ENCODE data around the gene TRPM3.

Gene TRPM3

GRCh38 chr9:71130521-71130920 lies 9.1 kb upstream of the TRPM3 start:
- peaks cover 0 to 5% of the 10 kb centered on the region in 2 donors for H3K4me1 ChIP-seq (ENCODE audit: control insufficient read depth in 1 of 2, insufficient read depth in 2 of 2, low read length in 2 of 2)
- H3K36me3 ChIP-seq (ENCODE audit: control insufficient read depth in 1 of 2, insufficient read depth in 2 of 2, low read length in 2 of 2), result no peaks in the 10 kb centered on the region
- H3K27ac ChIP-seq (ENCODE audit: low read depth, low read length), result no peak overlapping the region
- H3K9me3 ChIP-seq (ENCODE audit: control insufficient read depth in 1 of 2, low read length in 2 of 2), result no peaks in the 10 kb centered on the region
- H3K4me3 ChIP-seq (ENCODE audit: low read depth in 1 of 2, low read length in 2 of 2), result no peak overlapping the region
- H3K27me3 ChIP-seq (ENCODE audit: control insufficient read depth in 1 of 2, insufficient read depth in 2 of 2, low read length in 2 of 2), result no peaks in the 10 kb centered on the region
- H3K9ac ChIP-seq (ENCODE audit: low read depth in 1 of 2, low read length in 2 of 2), result no peak overlapping the region

GRCh38 chr9:71128796-71129195 lies 7.4 kb upstream of the TRPM3 start:
- Histone ChIP-seq H3K9ac (ENCODE audit: low read depth in 1 of 2, low read length in 2 of 2) (no peak overlapping the region), H3K4me3 (ENCODE audit: low read depth in 1 of 2, low read length in 2 of 2) (no peak overlapping the region), H3K9me3 (ENCODE audit: control insufficient read depth in 1 of 2, low read length in 2 of 2) (no peaks in the 10 kb centered on the region), H3K36me3 (ENCODE audit: control insufficient read depth in 1 of 2, insufficient read depth in 2 of 2, low read length in 2 of 2) (no peaks in the 10 kb centered on the region), H3K27ac (ENCODE audit: low read depth, low read length) (no peak overlapping the region), H3K4me1 (ENCODE audit: control insufficient read depth in 1 of 2, insufficient read depth in 2 of 2, low read length in 2 of 2) (peaks cover 0 to 5% of the 10 kb centered on the region in 2 donors), H3K27me3 (ENCODE audit: control insufficient read depth in 1 of 2, insufficient read depth in 2 of 2, low read length in 2 of 2) (no peaks in the 10 kb centered on the region)

- H3K4me3 ChIP-seq (ENCODE audit: low read depth in 1 of 2, low read length in 2 of 2), result no peak overlapping the region
- H3K27ac ChIP-seq (ENCODE audit: low read depth, low read length), result no peak overlapping the region
- no peaks in the 10 kb centered on the region for H3K36me3 ChIP-seq (ENCODE audit: control insufficient read depth in 1 of 2, insufficient read depth in 2 of 2, low read length in 2 of 2)
- no peak overlapping the region for H3K9ac ChIP-seq (ENCODE audit: low read depth in 1 of 2, low read length in 2 of 2)
- H3K27me3 ChIP-seq (ENCODE audit: control insufficient read depth in 1 of 2, insufficient read depth in 2 of 2, low read length in 2 of 2), result no peaks in the 10 kb centered on the region
- H3K4me1 ChIP-seq (ENCODE audit: control insufficient read depth in 1 of 2, insufficient read depth in 2 of 2, low read length in 2 of 2), result peaks cover 0 to 5% of the 10 kb centered on the region in 2 donors
- no peaks in the 10 kb centered on the region for H3K9me3 ChIP-seq (ENCODE audit: control insufficient read depth in 1 of 2, low read length in 2 of 2)
Observed at GRCh38 chr9:71127301-71127700, 5.9 kb upstream of the TRPM3 start.

- H3K36me3 ChIP-seq (ENCODE audit: control insufficient read depth in 1 of 2, insufficient read depth in 2 of 2, low read length in 2 of 2), result no peaks in the 10 kb centered on the region
- no peaks in the 10 kb centered on the region for H3K4me1 ChIP-seq (ENCODE audit: control insufficient read depth in 1 of 2, insufficient read depth in 2 of 2, low read length in 2 of 2)
- no peak overlapping the region for H3K27ac ChIP-seq (ENCODE audit: low read depth, low read length)
- H3K4me3 ChIP-seq (ENCODE audit: low read depth in 1 of 2, low read length in 2 of 2), result no peak overlapping the region
- H3K9ac ChIP-seq (ENCODE audit: low read depth in 1 of 2, low read length in 2 of 2), result no peak overlapping the region
- H3K9me3 ChIP-seq (ENCODE audit: control insufficient read depth in 1 of 2, low read length in 2 of 2), result no peaks in the 10 kb centered on the region
- H3K27me3 ChIP-seq (ENCODE audit: control insufficient read depth in 1 of 2, insufficient read depth in 2 of 2, low read length in 2 of 2), result peaks cover 0 to 14% of the 10 kb centered on the region in 2 donors
Observed at GRCh38 chr9:71122421-71122820, 1.0 kb upstream of the TRPM3 start.

- no peaks in the 10 kb centered on the region for H3K9me3 ChIP-seq (ENCODE audit: control insufficient read depth in 1 of 2, low read length in 2 of 2)
- H3K36me3 ChIP-seq (ENCODE audit: control insufficient read depth in 1 of 2, insufficient read depth in 2 of 2, low read length in 2 of 2), result no peaks in the 10 kb centered on the region
- no peaks in the 10 kb centered on the region for H3K4me1 ChIP-seq (ENCODE audit: control insufficient read depth in 1 of 2, insufficient read depth in 2 of 2, low read length in 2 of 2)
- H3K9ac ChIP-seq (ENCODE audit: low read depth in 1 of 2, low read length in 2 of 2), result no peak overlapping the region
- H3K27me3 ChIP-seq (ENCODE audit: control insufficient read depth in 1 of 2, insufficient read depth in 2 of 2, low read length in 2 of 2), result peaks cover 0 to 14% of the 10 kb centered on the region in 2 donors
- H3K4me3 ChIP-seq (ENCODE audit: low read depth in 1 of 2, low read length in 2 of 2), result no peak overlapping the region
- no peak overlapping the region for H3K27ac ChIP-seq (ENCODE audit: low read depth, low read length)
Observed at GRCh38 chr9:71122022-71122275, 528 bp upstream of the TRPM3 start.

GRCh38 chr9:71120501-71121247 lies 747 bp downstream of the TRPM3 start:
- no peak overlapping the region for H3K27ac ChIP-seq (ENCODE audit: low read depth, low read length)
- H3K4me1 ChIP-seq (ENCODE audit: control insufficient read depth in 1 of 2, insufficient read depth in 2 of 2, low read length in 2 of 2), result no peaks in the 10 kb centered on the region
- H3K9ac ChIP-seq (ENCODE audit: low read depth in 1 of 2, low read length in 2 of 2), result no peak overlapping the region
- H3K4me3 ChIP-seq (ENCODE audit: low read depth in 1 of 2, low read length in 2 of 2), result no peak overlapping the region
- H3K27me3 ChIP-seq (ENCODE audit: control insufficient read depth in 1 of 2, insufficient read depth in 2 of 2, low read length in 2 of 2), result peaks cover 0 to 14% of the 10 kb centered on the region in 2 donors
- no peaks in the 10 kb centered on the region for H3K36me3 ChIP-seq (ENCODE audit: control insufficient read depth in 1 of 2, insufficient read depth in 2 of 2, low read length in 2 of 2)
- H3K9me3 ChIP-seq (ENCODE audit: control insufficient read depth in 1 of 2, low read length in 2 of 2), result no peaks in the 10 kb centered on the region

- H3K9me3 ChIP-seq (ENCODE audit: control insufficient read depth in 1 of 2, low read length in 2 of 2), result no peaks in the 10 kb centered on the region
- no peak overlapping the region for H3K9ac ChIP-seq (ENCODE audit: low read depth in 1 of 2, low read length in 2 of 2)
- no peak overlapping the region for H3K4me3 ChIP-seq (ENCODE audit: low read depth in 1 of 2, low read length in 2 of 2)
- no peak overlapping the region for H3K27ac ChIP-seq (ENCODE audit: low read depth, low read length)
- no peaks in the 10 kb centered on the region for H3K4me1 ChIP-seq (ENCODE audit: control insufficient read depth in 1 of 2, insufficient read depth in 2 of 2, low read length in 2 of 2)
- H3K36me3 ChIP-seq (ENCODE audit: control insufficient read depth in 1 of 2, insufficient read depth in 2 of 2, low read length in 2 of 2), result no peaks in the 10 kb centered on the region
- H3K27me3 ChIP-seq (ENCODE audit: control insufficient read depth in 1 of 2, insufficient read depth in 2 of 2, low read length in 2 of 2), result peaks cover 0 to 14% of the 10 kb centered on the region in 2 donors
Observed at GRCh38 chr9:71119746-71120145, 1.7 kb downstream of the TRPM3 start.

- no peak overlapping the region for H3K9ac ChIP-seq (ENCODE audit: low read depth in 1 of 2, low read length in 2 of 2)
Observed at GRCh38 chr9:71118324-71118723, 3.1 kb downstream of the TRPM3 start.

GRCh38 chr9:71115448-71115975 lies 5.9 kb downstream of the TRPM3 start:
- H3K9ac ChIP-seq (ENCODE audit: low read depth in 1 of 2, low read length in 2 of 2), result no peak overlapping the region
- H3K4me1 ChIP-seq (ENCODE audit: control insufficient read depth in 1 of 2, insufficient read depth in 2 of 2, low read length in 2 of 2), result no peaks in the 10 kb centered on the region

More at GRCh38 chr9:71118324-71118723, 3.1 kb downstream of the TRPM3 start:
- Histone ChIP-seq H3K27ac (ENCODE audit: low read depth, low read length) (no peak overlapping the region), H3K9me3 (ENCODE audit: control insufficient read depth in 1 of 2, low read length in 2 of 2) (no peaks in the 10 kb centered on the region), H3K4me1 (ENCODE audit: control insufficient read depth in 1 of 2, insufficient read depth in 2 of 2, low read length in 2 of 2) (no peaks in the 10 kb centered on the region), H3K4me3 (ENCODE audit: low read depth in 1 of 2, low read length in 2 of 2) (no peak overlapping the region), H3K36me3 (ENCODE audit: control insufficient read depth in 1 of 2, insufficient read depth in 2 of 2, low read length in 2 of 2) (no peaks in the 10 kb centered on the region), H3K27me3 (ENCODE audit: control insufficient read depth in 1 of 2, insufficient read depth in 2 of 2, low read length in 2 of 2) (peaks cover 0 to 14% of the 10 kb centered on the region in 2 donors)

GRCh38 chr9:71112866-71113265 lies 8.6 kb downstream of the TRPM3 start:
- Histone ChIP-seq H3K9ac (ENCODE audit: low read depth in 1 of 2, low read length in 2 of 2) (no peak overlapping the region), H3K27ac (ENCODE audit: low read depth, low read length) (no peak overlapping the region), H3K36me3 (ENCODE audit: control insufficient read depth in 1 of 2, insufficient read depth in 2 of 2, low read length in 2 of 2) (no peaks in the 10 kb centered on the region), H3K4me1 (ENCODE audit: control insufficient read depth in 1 of 2, insufficient read depth in 2 of 2, low read length in 2 of 2) (no peaks in the 10 kb centered on the region), H3K9me3 (ENCODE audit: control insufficient read depth in 1 of 2, low read length in 2 of 2) (no peaks in the 10 kb centered on the region), H3K27me3 (ENCODE audit: control insufficient read depth in 1 of 2, insufficient read depth in 2 of 2, low read length in 2 of 2) (no peaks in the 10 kb centered on the region), H3K4me3 (ENCODE audit: low read depth in 1 of 2, low read length in 2 of 2) (no peak overlapping the region)

More at GRCh38 chr9:71115448-71115975, 5.9 kb downstream of the TRPM3 start:
- Histone ChIP-seq H3K9me3 (ENCODE audit: control insufficient read depth in 1 of 2, low read length in 2 of 2) (no peaks in the 10 kb centered on the region), H3K36me3 (ENCODE audit: control insufficient read depth in 1 of 2, insufficient read depth in 2 of 2, low read length in 2 of 2) (no peaks in the 10 kb centered on the region), H3K4me3 (ENCODE audit: low read depth in 1 of 2, low read length in 2 of 2) (no peak overlapping the region), H3K27ac (ENCODE audit: low read depth, low read length) (no peak overlapping the region), H3K27me3 (ENCODE audit: control insufficient read depth in 1 of 2, insufficient read depth in 2 of 2, low read length in 2 of 2) (peaks cover 0 to 3% of the 10 kb centered on the region in 2 donors)

All from duodenal mucosa (tissue), 2 donors.